Measurements from ENCODE around the gene DNAJB11.

DNAJB11 gene

DNA sequence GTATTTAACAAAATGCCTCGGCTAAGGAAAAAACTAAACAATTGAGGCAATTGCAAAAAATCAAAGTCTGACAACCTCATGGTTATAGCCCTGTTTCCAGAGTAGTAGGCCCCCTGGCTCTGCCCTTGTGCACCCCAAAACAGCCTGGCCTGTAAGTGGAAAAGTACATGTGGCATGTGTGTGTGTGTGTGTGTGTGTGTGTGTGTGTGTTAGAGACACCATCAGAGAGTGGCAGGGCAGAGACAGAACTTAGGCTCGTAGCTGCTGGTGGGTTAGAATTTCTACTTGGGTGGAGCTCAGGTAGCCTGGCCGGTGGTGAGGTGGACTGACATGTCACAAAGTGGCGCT is 28.2 kb downstream of the DNAJB11 start:
- TF ChIP-seq ZFX (IDR thresholded peaks at IDR 0.05; ENCODE audit: borderline replicate concordance) = no peak
- TF ChIP-seq, protein P1, sequence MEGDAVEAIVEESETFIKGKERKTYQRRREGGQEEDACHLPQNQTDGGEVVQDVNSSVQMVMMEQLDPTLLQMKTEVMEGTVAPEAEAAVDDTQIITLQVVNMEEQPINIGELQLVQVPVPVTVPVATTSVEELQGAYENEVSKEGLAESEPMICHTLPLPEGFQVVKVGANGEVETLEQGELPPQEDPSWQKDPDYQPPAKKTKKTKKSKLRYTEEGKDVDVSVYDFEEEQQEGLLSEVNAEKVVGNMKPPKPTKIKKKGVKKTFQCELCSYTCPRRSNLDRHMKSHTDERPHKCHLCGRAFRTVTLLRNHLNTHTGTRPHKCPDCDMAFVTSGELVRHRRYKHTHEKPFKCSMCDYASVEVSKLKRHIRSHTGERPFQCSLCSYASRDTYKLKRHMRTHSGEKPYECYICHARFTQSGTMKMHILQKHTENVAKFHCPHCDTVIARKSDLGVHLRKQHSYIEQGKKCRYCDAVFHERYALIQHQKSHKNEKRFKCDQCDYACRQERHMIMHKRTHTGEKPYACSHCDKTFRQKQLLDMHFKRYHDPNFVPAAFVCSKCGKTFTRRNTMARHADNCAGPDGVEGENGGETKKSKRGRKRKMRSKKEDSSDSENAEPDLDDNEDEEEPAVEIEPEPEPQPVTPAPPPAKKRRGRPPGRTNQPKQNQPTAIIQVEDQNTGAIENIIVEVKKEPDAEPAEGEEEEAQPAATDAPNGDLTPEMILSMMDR (IDR thresholded peaks at IDR 0.05) = no peak
- H3K27ac ChIP-seq = no peak overlapping the region

DNA sequence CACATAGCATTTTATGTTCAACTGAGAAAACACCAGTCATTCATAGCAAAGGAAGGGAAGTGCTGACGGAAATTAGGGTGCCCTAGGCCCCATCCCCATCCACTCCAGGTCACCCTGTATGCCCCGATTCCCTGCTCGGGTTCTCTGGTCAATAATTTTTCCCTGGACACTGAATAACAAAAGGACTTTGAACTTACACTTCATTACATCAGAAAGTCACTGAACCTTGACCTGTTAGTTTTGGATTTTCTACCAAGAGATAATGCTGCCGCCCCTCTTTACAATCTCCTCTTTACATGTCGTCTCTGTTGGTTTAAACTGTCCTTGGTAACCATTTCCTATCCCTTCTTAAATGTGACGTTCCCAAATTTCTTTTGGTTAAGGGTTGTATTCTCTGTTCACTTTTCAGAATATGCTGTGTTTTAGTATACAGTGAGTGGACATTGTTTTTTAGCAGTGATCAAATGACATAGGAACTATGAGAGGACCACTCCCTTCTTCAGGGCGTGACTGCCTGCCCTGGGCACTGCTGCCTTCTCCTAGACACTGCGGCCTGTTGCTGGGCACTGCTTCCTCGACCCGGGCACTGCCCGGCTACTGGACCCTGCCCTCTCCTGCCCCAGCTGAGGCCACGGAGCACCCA is 28.7 kb downstream of the DNAJB11 start:
- TF ChIP-seq ZFX (IDR thresholded peaks at IDR 0.05; ENCODE audit: borderline replicate concordance) = no peak
- TF ChIP-seq, protein P1 (IDR thresholded peaks at IDR 0.05) = no peak

DNA sequence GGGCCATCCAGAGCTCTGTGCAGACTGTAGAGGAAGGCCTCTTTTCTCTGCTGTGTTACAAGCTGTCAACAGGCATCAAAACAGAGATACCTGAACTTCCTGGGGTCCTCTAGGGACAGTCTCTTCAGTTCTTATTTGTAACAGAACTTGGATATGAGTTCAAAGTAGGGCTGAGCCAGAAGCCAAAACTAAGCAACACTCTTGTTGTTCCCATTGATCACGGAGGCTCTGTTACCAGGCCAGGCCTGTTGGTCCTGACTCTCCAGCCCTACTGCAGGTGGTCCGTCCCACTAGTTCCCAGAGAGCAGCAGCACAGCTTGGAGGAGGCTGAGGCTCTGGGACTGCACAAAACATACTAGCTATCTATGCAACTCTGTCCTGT is 29.3 kb downstream of the DNAJB11 start:
- no peak for TF ChIP-seq ZFX (IDR thresholded peaks at IDR 0.05; ENCODE audit: borderline replicate concordance)
- no peak overlapping the region for H3K27ac ChIP-seq

More for the DNA sequence above, 28.7 kb downstream of the DNAJB11 start:
- no peak overlapping the region for H3K27ac ChIP-seq

DNA sequence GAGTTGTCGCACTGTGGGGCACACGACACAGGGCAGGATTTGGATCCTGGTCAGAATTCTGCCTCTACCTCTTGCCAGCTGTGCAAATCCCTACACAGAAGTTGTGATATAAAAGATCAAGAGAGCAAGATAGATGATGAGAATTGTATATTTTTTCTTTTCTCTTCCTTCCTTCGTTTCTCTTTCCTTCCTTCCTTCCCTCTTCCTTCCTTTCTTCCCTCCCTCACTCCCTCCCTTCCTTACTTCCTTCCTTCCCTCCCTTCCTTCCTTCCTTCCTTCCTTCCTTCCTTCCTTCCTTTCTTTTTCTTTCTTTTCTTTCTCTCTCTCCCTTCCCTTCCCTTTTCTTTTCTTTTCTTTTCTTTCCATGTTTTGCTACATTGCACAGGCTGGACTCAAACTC is 30.4 kb downstream of the DNAJB11 start:
- TF ChIP-seq, protein P1 (IDR thresholded peaks at IDR 0.05) = no peak
- TF ChIP-seq ZFX (IDR thresholded peaks at IDR 0.05; ENCODE audit: borderline replicate concordance) = no peak

DNA sequence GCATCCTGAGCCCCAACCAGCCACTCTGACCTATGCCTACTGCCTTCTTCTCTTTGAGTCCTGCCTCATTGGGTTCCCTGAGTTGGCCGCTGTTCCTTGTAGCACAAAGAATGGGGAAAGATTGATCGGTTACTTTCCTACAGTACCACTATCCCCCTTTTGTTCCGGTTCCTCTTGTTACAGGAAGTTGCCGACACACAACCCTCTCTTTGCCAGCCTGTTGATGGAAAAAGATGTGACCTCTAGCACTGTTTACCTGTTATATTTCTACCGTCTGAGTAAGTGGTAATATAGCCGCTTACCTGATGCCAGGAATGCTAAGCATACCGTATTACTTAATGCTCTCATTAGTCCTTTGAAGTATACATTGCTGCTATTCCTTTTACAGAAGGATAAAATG is 32.6 kb downstream of the DNAJB11 start:
- H3K27ac ChIP-seq = no peak overlapping the region
- TF ChIP-seq, protein P1 (IDR thresholded peaks at IDR 0.05) = no peak
- TF ChIP-seq ZFX (IDR thresholded peaks at IDR 0.05; ENCODE audit: borderline replicate concordance) = no peak

More for the DNA sequence above, 30.4 kb downstream of the DNAJB11 start:
- H3K27ac ChIP-seq = no peak overlapping the region

DNA sequence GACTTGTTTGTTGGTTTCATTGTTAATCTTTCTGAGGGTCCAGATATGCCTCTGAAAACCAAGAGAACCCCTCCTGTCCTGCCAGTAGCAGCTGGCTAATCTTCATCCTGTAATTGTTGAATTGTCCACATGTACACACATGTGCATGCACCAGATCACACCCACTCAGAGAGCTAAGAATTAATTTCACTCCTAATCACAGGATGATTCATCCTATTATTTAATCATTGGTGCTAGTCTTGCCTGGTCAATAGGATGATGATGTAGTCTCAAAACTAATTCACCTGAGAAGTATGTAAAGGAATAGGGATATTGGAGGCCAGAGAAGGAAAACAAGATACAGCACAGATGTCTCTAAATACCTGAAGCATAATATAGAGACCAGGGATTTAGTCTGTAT is 34.6 kb downstream of the DNAJB11 start:
- no peak for TF ChIP-seq ZFX (IDR thresholded peaks at IDR 0.05; ENCODE audit: borderline replicate concordance)
- TF ChIP-seq, protein P1 (IDR thresholded peaks at IDR 0.05) = no peak

DNA sequence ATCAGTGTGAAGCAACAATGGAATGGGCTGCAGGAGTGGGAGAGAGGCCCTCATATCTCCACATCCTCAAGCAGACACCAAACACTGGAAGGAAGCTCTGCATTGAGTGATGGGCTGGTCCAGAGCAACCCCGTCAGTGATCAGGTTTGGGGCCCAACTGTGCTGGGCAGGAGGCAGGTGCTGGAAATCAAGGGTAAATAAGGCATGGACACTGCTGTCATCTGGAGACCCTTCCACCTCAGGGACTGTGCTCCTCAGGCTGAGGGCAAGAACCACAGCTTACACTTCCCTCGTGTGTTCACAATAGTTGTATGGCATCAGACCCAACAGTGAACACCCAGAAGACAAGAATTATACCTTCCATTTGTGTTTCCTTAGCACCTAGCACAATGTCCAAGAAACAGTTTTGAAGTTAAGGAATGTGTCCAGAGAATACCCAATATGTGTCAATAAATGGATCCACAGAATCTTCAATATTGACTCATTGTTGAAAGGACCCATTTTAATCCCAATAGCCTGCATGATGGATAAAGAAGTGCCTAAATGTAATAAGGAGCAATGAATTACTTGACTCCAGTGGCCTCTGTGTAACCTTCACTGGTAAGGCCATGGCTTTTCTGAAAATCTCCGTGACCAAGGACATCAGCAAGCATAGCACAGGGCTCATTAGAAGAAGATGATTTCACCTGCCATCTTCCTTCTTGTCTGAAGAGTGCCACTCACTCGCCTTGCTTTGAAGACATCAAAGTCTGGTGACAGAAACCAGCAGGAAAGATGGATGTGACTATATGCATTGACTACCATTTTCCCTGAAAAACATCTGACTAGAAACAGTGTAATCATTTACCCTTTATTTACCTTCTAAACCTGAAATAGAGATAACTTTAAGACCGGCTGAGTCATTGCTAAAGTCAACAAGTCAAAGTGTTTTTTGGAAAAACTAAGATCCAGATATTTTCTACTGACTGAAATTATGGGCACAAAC is 35.3 kb downstream of the DNAJB11 start:
- no peak overlapping the region for H3K27ac ChIP-seq
- no peak for TF ChIP-seq ZFX (IDR thresholded peaks at IDR 0.05; ENCODE audit: borderline replicate concordance)
- TF ChIP-seq, protein P1 (IDR thresholded peaks at IDR 0.05) = no peak

More for the DNA sequence above, 34.6 kb downstream of the DNAJB11 start:
- no peak overlapping the region for H3K27ac ChIP-seq
